Spleen (tissue), 13 donors: ENCODE data around the gene HNF1B. TPM values are rescaled to one million over a fixed set of nuclear protein-coding genes. Genes with fewer than 3 reads are reported as not detected.

Experiments
- DNase-seq: peaks from one replicate; pipeline ENCODE4 v3.0.0-alpha.2; 2020
- H3K27ac ChIP-seq, 8 donors: fragments of 200-600 bp; sonication (generic) in 7 of 8; 1 replicate in 4 of 8; 2 replicates in 4 of 8; pipeline versions ENCODE4 v1.5.0 to v1.8.0; 2016 to 2021; ENCODE audit warnings: inconsistent platforms in 4 of 8, mild to moderate bottlenecking in 4 of 8, moderate library complexity in 1 of 8
- H3K27me3 ChIP-seq, 7 donors: fragments of 200-600 bp; sonication (generic) in 6 of 7; replicated peaks in 1 of 7; 1 replicate in 4 of 7; 2 replicates in 3 of 7; pipeline versions ENCODE4 v1.5.0 to v1.8.0; 2016 to 2021; ENCODE audit warnings: inconsistent platforms in 3 of 7, mild to moderate bottlenecking in 1 of 7
- H3K36me3 ChIP-seq, 6 donors: fragments of 200-600 bp; sonication (generic) in 5 of 6; 1 replicate in 4 of 6; 2 replicates in 2 of 6; pipeline versions ENCODE4 v1.5.0 to v1.8.0; 2016 to 2021; ENCODE audit warnings: inconsistent platforms in 2 of 6
- H3K4me1 ChIP-seq, 6 donors: fragments of 200-600 bp; sonication (generic) in 5 of 6; 1 replicate in 3 of 6; 2 replicates in 3 of 6; pipeline versions ENCODE4 v1.5.0 to v1.8.0; 2016 to 2021; ENCODE audit warnings: inconsistent platforms in 3 of 6
- H3K4me3 ChIP-seq, 8 donors: fragments of 200-600 bp; sonication (generic) in 7 of 8; 1 replicate in 4 of 8; 2 replicates in 4 of 8; pipeline versions ENCODE4 v1.5.0 to v1.8.0; 2016 to 2021; ENCODE audit warnings: inconsistent platforms in 4 of 8, mild to moderate bottlenecking in 4 of 8, moderate library complexity in 2 of 8
- H3K9me3 ChIP-seq, 8 donors: fragments of 200-600 bp; sonication (generic) in 7 of 8; 1 replicate in 4 of 8; 2 replicates in 4 of 8; pipeline versions ENCODE4 v1.5.0 to v1.8.0; 2016 to 2021; ENCODE audit warnings: inconsistent platforms in 4 of 8
- CTCF ChIP-seq, 11 experiments: fragments of 200-600 bp in 7 of 11; fragments of 450-650 bp in 4 of 11; sonication (generic) in 4 of 11; IDR thresholded peaks in 8 of 11; conservative IDR thresholded peaks in 3 of 11; 1 replicate in 7 of 11; 2 replicates in 4 of 11; pipeline versions ENCODE4 v1.4.0 to v1.8.0; 2016 to 2021; ENCODE audit warnings: antibody characterized with exemption in 11 of 11, inconsistent platforms in 4 of 11, mild to moderate bottlenecking in 1 of 11
- POLR2A ChIP-seq, 3 donors: fragments of 450-650 bp; IDR thresholded peaks; one replicate each; pipeline ENCODE4 v1.5.1; 2017; ENCODE audit warnings: antibody characterized with exemption in 3 of 3, mild to moderate bottlenecking in 1 of 3
- POLR2AphosphoS5 ChIP-seq, 3 donors: sonication (generic); formaldehyde crosslinking; IDR thresholded peaks; one replicate each; pipeline ENCODE4 v1.5.1; 2017; ENCODE audit warnings: antibody characterized with exemption in 3 of 3
- WGBS, 5 donors: extraction: QIAGEN DNeasy Blood & Tissue Kit in 3 of 5; methylation state at CpG; one replicate each; pipeline versions ENCODE4 v1.1.5 to v1.1.7; 2013 to 2018; 5-methylcytosine and 5-hydroxymethylcytosine counted together
- intact Hi-C: fragments of 100-400 bp; cut with DNase I; formaldehyde crosslinking; loops from one replicate; pipeline ENCODE4 v1.15.0; 2023; ENCODE audit warnings: low total_unique reads
- long read RNA-seq, 2 donors: transcript quantifications; one replicate each; lab custom pipeline, GENCODE V29; 2026
- polyA plus RNA-seq, 3 donors: library from polyadenylated mRNA; stranded (reverse); fragments of 200-250 nt; gene quantifications; one replicate each; pipeline ENCODE4 v1.2.1, GENCODE V29; 2013
- total RNA-seq, 7 donors: library from RNA; depleted of rRNA in 3 of 7; stranded (reverse); fragments of >200 nt in 3 of 7; fragmentation: NEBNext Ultra II Directional in 4 of 7; extraction: Animal tissue kit (Norgen Biotek cat#: 25700) in 4 of 7; gene quantifications; one replicate each; pipeline versions ENCODE4 v1.1.0 to v1.2.1, GENCODE V29; 2016 to 2021
- donor health status: healthy with polysubstance abuse.
- donor health status: DM: no; HTN: no; CAD: no; lungs with moderate emphysema.
- donor health status: DM: no; HTN: no; CAD: no.
- donor health status: Bipolar disorder and iron deficiency.
- donor health status: healthy.
- donor health status: DM: no; HTN: no; CAD: no.
- donor health status: DM: yes; HTN: yes; CAD: no.

The HNF1B gene
- total RNA-seq = not detected
- polyA plus RNA-seq = under 1 TPM; 0.06 to 0.12 (median 0.07) TPM
- long read RNA-seq, donor 1 = 0 reads
- long read RNA-seq, donor 2 = 0 reads

GRCh38 chr17:37744961-37745800 lies at the start of gene HNF1B:
Gene HNF1B (minus strand): TSS chr17:37745059. CDS start chr17:37744884, 175 bp downstream.
- H3K4me1 ChIP-seq = peaks cover 33 to 54% (median 44%) of the 10 kb centered on the region in 6 donors
- TF ChIP-seq POLR2A (IDR thresholded peaks at IDR 0.05) = no peak
- no peak for TF ChIP-seq POLR2AphosphoS5 (IDR thresholded peaks at IDR 0.05)
- TF ChIP-seq CTCF (IDR thresholded peaks at IDR 0.05 in 8 of 11, conservative IDR thresholded peaks at IDR 0.05 in 3 of 11) = no peak
- H3K4me3 ChIP-seq = peak within 1 kb of the TSS in 7 of 8 donors; percentile 3 to 59 (median 32)
- 3 to 8% (median 6%) methylated on average over 35 of the region's 35 CpGs for WGBS, 5 donors
- no peaks in the 10 kb centered on the region for H3K9me3 ChIP-seq
- peak; percentile 81 for DNase-seq
- H3K36me3 ChIP-seq = no peaks in the 10 kb centered on the region
- intact Hi-C loops = no loop called here
- H3K27me3 ChIP-seq = peaks cover 18 to 94% (median 77%) of the 10 kb centered on the region in 7 donors
- no peak within 1 kb of the TSS for H3K27ac ChIP-seq

GRCh38 chr17:37792787-37793186 lies 47.9 kb upstream of the HNF1B start:
- DNase-seq = no peak
- Histone ChIP-seq H3K4me1 (no peaks in the 10 kb centered on the region), H3K27me3 (peaks cover 0 to 43% (median 10%) of the 10 kb centered on the region in 7 donors), H3K4me3 (no peak overlapping the region), H3K9me3 (no peaks in the 10 kb centered on the region), H3K27ac (no peak overlapping the region), H3K36me3 (no peaks in the 10 kb centered on the region)
- intact Hi-C loops = loop anchor here (10.0 kb wide), 1 partner anchor 88 kb away; no protein-coding TSS in a partner anchor
- TF ChIP-seq POLR2A (IDR thresholded peaks at IDR 0.05) (no peak), POLR2AphosphoS5 (IDR thresholded peaks at IDR 0.05) (no peak), CTCF (IDR thresholded peaks at IDR 0.05 in 8 of 11, conservative IDR thresholded peaks at IDR 0.05 in 3 of 11) (no peak)
- 57 to 76% (median 67%) methylated on average over 2 of the region's 2 CpGs for WGBS, 5 donors

- H3K9me3 ChIP-seq = no peaks in the 10 kb centered on the region
- TF ChIP-seq CTCF (IDR thresholded peaks at IDR 0.05 in 8 of 11, conservative IDR thresholded peaks at IDR 0.05 in 3 of 11) = peak in 9 of 11 experiments; percentile 24 to 68 (median 59)
- TF ChIP-seq POLR2A (IDR thresholded peaks at IDR 0.05) = no peak
- intact Hi-C loops = loop anchor here (10.0 kb wide), 1 partner anchor 87 kb away; no protein-coding TSS in a partner anchor
- H3K4me1 ChIP-seq = no peaks in the 10 kb centered on the region
- DNase-seq = no peak
- H3K36me3 ChIP-seq = no peaks in the 10 kb centered on the region
- no peak overlapping the region for H3K27ac ChIP-seq
- peaks cover 0 to 49% (median 10%) of the 10 kb centered on the region in 7 donors for H3K27me3 ChIP-seq
- no peak overlapping the region for H3K4me3 ChIP-seq
- WGBS, 5 donors = 63 to 68% (median 66%) methylated on average over 19 of the region's 19 CpGs
Observed at GRCh38 chr17:37791447-37792399, 46.9 kb upstream of the HNF1B start.
